Uterus (tissue), 2 donors: ENCODE results near the gene RIT2.

Experiments used
- CTCF ChIP-seq, 4 experiments: fragments of 200-600 bp in 2 of 4; fragments of 450-650 bp in 2 of 4; sonication (generic) in 2 of 4; IDR thresholded peaks; one replicate each; pipeline ENCODE4 v1.5.1; 2016 to 2019; ENCODE audit warnings: antibody characterized with exemption in 4 of 4, mild to moderate bottlenecking in 2 of 4, moderate library complexity in 1 of 4
- POLR2A ChIP-seq, 2 donors: fragments of 450-650 bp; IDR thresholded peaks; one replicate each; pipeline ENCODE4 v1.6.1; 2016; ENCODE audit warnings: antibody characterized with exemption in 2 of 2, mild to moderate bottlenecking in 1 of 2, moderate library complexity in 1 of 2

- TF ChIP-seq CTCF (IDR thresholded peaks at IDR 0.05) (no peak), POLR2A (IDR thresholded peaks at IDR 0.05) (no peak)
Measured at GRCh38 chr18:43092539-43092938, 22.9 kb downstream of the RIT2 start.
